Panc1 (cell line): ENCODE data around the gene AHSP. TPM values are rescaled to one million over a fixed set of nuclear protein-coding genes. Genes with fewer than 3 reads are reported as not detected.

Experiments
- ATAC-seq: fragments of 200-7000 bp; cut with Tn5 transposase; 2 replicates; pipeline ENCODE4 v1.9.1; 2020; ENCODE audit warnings: mild to moderate bottlenecking, moderate library complexity
- BruUV-seq: library from RNA; stranded (reverse); fragments of 400-500 nt; replicated peaks from 2 replicates; lab custom pipeline; 2021; lab: Mats Ljungman, UMichigan
- CTCF ChIA-PET: fragments of 300-600 bp; sonication (Branson Sonifier 250); formaldehyde crosslinking; loops from one replicate; lab custom pipeline; 2022; ENCODE audit warnings: antibody characterized with exemption; lab: Charles Lee
- POLR2A ChIA-PET: fragments of 300-600 bp; sonication (Branson Sonifier 250); formaldehyde crosslinking; loops from one replicate; lab custom pipeline; 2022; ENCODE audit warnings: antibody characterized with exemption; lab: Charles Lee
- DNase-seq: peaks from one replicate; pipeline ENCODE4 v3.0.0-alpha.2; 2010; ENCODE audit warnings: low read depth, low spot score
- H3K27ac ChIP-seq: 2 replicates; pipeline ENCODE4 v1.5.1; 2011; ENCODE audit warnings: mild to moderate bottlenecking, low read length, inconsistent platforms
- H3K27me3 ChIP-seq: fragments of 200-500 bp; sonication (Bioruptor generic); 2 replicates; pipeline ENCODE4 v1.6.0; 2014; ENCODE audit warnings: low read length, inconsistent platforms; ENCODE audit not compliant: control insufficient read depth, insufficient read depth
- H3K36me3 ChIP-seq: fragments of 200-500 bp; sonication (Bioruptor generic); 2 replicates; pipeline ENCODE4 v1.5.1; 2014; ENCODE audit warnings: inconsistent platforms, mild to moderate bottlenecking, low read length, moderate library complexity; ENCODE audit not compliant: control insufficient read depth, insufficient read depth
- H3K4me1 ChIP-seq: 2 replicates; pipeline ENCODE4 v1.5.1; 2011; ENCODE audit warnings: inconsistent platforms, mild to moderate bottlenecking, low read length, moderate library complexity; ENCODE audit not compliant: control insufficient read depth, insufficient read depth
- H3K4me3 ChIP-seq, 2 experiments: 2 replicates each; pipeline ENCODE4 v1.5.1; 2011 to 2012; ENCODE audit warnings: low read depth in 2 of 2, low read length in 2 of 2, mild to moderate bottlenecking in 2 of 2, inconsistent platforms in 1 of 2, moderate library complexity in 1 of 2
- H3K9me3 ChIP-seq: fragments of 200-500 bp; sonication (Bioruptor generic); 2 replicates; pipeline ENCODE4 v1.5.1; 2014; ENCODE audit warnings: low read depth, mild to moderate bottlenecking, inconsistent platforms, low read length, moderate library complexity; ENCODE audit not compliant: control insufficient read depth, insufficient read depth
- CTCF ChIP-seq: fragments of 450-650 bp; IDR thresholded peaks from 2 replicates; pipeline ENCODE4 v1.5.1; 2017; ENCODE audit warnings: mild to moderate bottlenecking
- POLR2AphosphoS5 ChIP-seq: IDR thresholded peaks from 2 replicates; pipeline ENCODE4 v1.6.1; 2012; ENCODE audit warnings: mild to moderate bottlenecking, low read depth, low read length, moderate library complexity
- REST ChIP-seq, 2 experiments: IDR thresholded peaks; 2 replicates each; pipeline ENCODE4 v1.6.1; 2011 to 2012; ENCODE audit warnings: low read depth in 2 of 2, control low read depth in 1 of 2, low read length in 1 of 2, mild to moderate bottlenecking in 1 of 2, moderate library complexity in 1 of 2; ENCODE audit not compliant: insufficient read depth in 1 of 2
- SIN3A ChIP-seq: IDR thresholded peaks from 2 replicates; pipeline ENCODE4 v1.6.1; 2012; ENCODE audit warnings: low read depth, mild to moderate bottlenecking, low read length, moderate library complexity, borderline replicate concordance; ENCODE audit not compliant: insufficient read depth
- TCF7L2 ChIP-seq: IDR thresholded peaks from 2 replicates; pipeline ENCODE4 v1.6.1; 2011; ENCODE audit warnings: mild to moderate bottlenecking, low read depth, low read length, inconsistent platforms
- in situ Hi-C: cut with HindIII; loops from 2 replicates; pipeline ENCODE4 v1.10.0; 2016; ENCODE audit warnings: low sequenced_read_pairs, low pct_unique_long_range_greater_than_20kb
- intact Hi-C: fragments of 100-400 bp; cut with micrococcal nuclease; formaldehyde crosslinking; loops from one replicate; pipeline ENCODE4 v1.10.0; 2022; ENCODE audit not compliant: unreplicated experiment
- total RNA-seq: library from RNA; stranded (reverse); gene quantifications from one replicate; pipeline ENCODE4 v1.2.1, GENCODE V29; 2021; ENCODE audit not compliant: unreplicated experiment

Gene AHSP
- total RNA-seq, 1 experiment from 2014 or later = not detected

- H3K27me3 ChIP-seq = no peaks in the 10 kb centered on the region
- H3K9me3 ChIP-seq = no peaks in the 10 kb centered on the region
- in situ Hi-C loops (no loop called here), intact Hi-C loops (no loop called here)
- no TSS peak for BruUV-seq
- no peak overlapping the region for H3K27ac ChIP-seq
- H3K4me1 ChIP-seq = no peaks in the 10 kb centered on the region
- CTCF ChIA-PET = no interaction called here
- ATAC-seq (no peak), DNase-seq (no peak)
- POLR2A ChIA-PET = no interaction called here
- no peaks in the 10 kb centered on the region for H3K36me3 ChIP-seq
- TF ChIP-seq REST (IDR thresholded peaks at IDR 0.05; ENCODE audit: insufficient read depth in 1 of 2, low read depth in 2 of 2, low read length in 1 of 2) (no peak), CTCF (no peak), SIN3A (no peak), TCF7L2 (no peak), POLR2AphosphoS5 (no peak)
- no peak overlapping the region for H3K4me3 ChIP-seq
Observed at GRCh38 chr16:31496670-31497069, 31.0 kb upstream of the AHSP start.

GRCh38 chr16:31498493-31498892 is 29.2 kb upstream of the AHSP start:
- DNase-seq (no peak), ATAC-seq (no peak)
- H3K27me3 ChIP-seq = no peaks in the 10 kb centered on the region
- TF ChIP-seq SIN3A (no peak), CTCF (no peak), REST (IDR thresholded peaks at IDR 0.05; ENCODE audit: insufficient read depth in 1 of 2, low read depth in 2 of 2, low read length in 1 of 2) (no peak), TCF7L2 (no peak), POLR2AphosphoS5 (no peak)
- no TSS peak for BruUV-seq
- H3K4me3 ChIP-seq = no peak overlapping the region
- H3K9me3 ChIP-seq = no peaks in the 10 kb centered on the region
- ChIA-PET POLR2A (no interaction called here), CTCF (no interaction called here)
- intact Hi-C loops = no loop called here
- in situ Hi-C loops = no loop called here
- H3K36me3 ChIP-seq = no peaks in the 10 kb centered on the region
- H3K4me1 ChIP-seq = no peaks in the 10 kb centered on the region
- no peak overlapping the region for H3K27ac ChIP-seq
